ENCODE measurements around the gene ST6GALNAC3.
"Not testable (repeated sequence)": the region's sequence is repeated elsewhere in the genome, so short reads cannot be mapped to it uniquely, and the experiment has no call there.

The ST6GALNAC3 gene

DNA sequence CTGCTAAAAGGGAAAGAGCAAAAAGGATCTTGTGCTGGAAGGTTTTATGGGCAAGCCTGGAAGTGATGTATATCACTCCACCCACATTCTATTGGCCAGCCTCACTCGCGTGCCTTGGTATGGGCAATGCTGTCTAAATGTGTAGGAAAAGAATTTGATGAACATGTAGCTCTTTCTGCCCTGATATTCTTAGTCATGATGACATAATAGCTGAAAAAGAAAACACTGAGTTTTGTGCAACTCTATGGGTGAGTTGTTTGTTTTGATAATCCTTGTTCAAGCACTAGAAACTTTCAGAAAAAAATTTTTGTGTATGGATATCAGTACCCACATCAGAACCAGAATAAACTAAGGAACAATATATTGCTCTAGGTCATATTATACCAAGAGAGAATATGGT lies 561.2 kb downstream of the ST6GALNAC3 start:
- TF ChIP-seq, protein P1, sequence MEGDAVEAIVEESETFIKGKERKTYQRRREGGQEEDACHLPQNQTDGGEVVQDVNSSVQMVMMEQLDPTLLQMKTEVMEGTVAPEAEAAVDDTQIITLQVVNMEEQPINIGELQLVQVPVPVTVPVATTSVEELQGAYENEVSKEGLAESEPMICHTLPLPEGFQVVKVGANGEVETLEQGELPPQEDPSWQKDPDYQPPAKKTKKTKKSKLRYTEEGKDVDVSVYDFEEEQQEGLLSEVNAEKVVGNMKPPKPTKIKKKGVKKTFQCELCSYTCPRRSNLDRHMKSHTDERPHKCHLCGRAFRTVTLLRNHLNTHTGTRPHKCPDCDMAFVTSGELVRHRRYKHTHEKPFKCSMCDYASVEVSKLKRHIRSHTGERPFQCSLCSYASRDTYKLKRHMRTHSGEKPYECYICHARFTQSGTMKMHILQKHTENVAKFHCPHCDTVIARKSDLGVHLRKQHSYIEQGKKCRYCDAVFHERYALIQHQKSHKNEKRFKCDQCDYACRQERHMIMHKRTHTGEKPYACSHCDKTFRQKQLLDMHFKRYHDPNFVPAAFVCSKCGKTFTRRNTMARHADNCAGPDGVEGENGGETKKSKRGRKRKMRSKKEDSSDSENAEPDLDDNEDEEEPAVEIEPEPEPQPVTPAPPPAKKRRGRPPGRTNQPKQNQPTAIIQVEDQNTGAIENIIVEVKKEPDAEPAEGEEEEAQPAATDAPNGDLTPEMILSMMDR (IDR thresholded peaks at IDR 0.05; ENCODE audit: control insufficient read depth, insufficient read depth, low read depth, low read length, missing control alignments), result no peak
- DNase-seq (ENCODE audit: low read depth), result no peak
- H3K4me3 ChIP-seq (ENCODE audit: control insufficient read depth, low read depth, low read length), result no peak overlapping the region

DNA sequence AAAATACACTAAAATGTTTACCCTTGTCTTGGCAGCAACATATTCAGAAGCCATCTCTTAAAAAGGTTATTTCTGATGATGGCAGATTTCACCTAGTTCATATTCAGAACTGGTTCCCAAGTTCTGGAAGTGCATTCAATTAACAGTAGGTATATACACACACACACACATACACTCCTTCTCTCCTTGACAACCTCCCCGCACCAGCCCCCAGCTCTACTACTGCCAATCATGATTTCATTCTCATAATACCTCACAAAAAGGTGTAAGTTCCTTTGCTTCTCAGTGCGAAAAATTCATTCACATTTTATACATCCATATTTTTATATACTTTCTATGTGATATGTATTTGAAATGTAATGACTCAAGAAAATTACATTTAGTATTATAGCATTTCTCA lies 564.6 kb downstream of the ST6GALNAC3 start:
- no peak overlapping the region for H3K4me3 ChIP-seq (ENCODE audit: control insufficient read depth, low read depth, low read length)
- no peak for DNase-seq (ENCODE audit: low read depth)
- TF ChIP-seq, protein P1 (IDR thresholded peaks at IDR 0.05; ENCODE audit: control insufficient read depth, insufficient read depth, low read depth, low read length, missing control alignments), result no peak

GRCh38 chr1:76640092-76640491 lies 565.5 kb downstream of the ST6GALNAC3 start:
- DNase-seq (ENCODE audit: low read depth), result no peak
- no peak overlapping the region for H3K4me3 ChIP-seq (ENCODE audit: control insufficient read depth, low read depth, low read length)
- TF ChIP-seq, protein P1 (IDR thresholded peaks at IDR 0.05; ENCODE audit: control insufficient read depth, insufficient read depth, low read depth, low read length, missing control alignments), result no peak

GRCh38 chr1:76640723-76641122 lies 566.2 kb downstream of the ST6GALNAC3 start:
- TF ChIP-seq, protein P1 (IDR thresholded peaks at IDR 0.05; ENCODE audit: control insufficient read depth, insufficient read depth, low read depth, low read length, missing control alignments), result no peak
- H3K4me3 ChIP-seq (ENCODE audit: control insufficient read depth, low read depth, low read length), result no peak overlapping the region
- DNase-seq (ENCODE audit: low read depth), result no peak

DNA sequence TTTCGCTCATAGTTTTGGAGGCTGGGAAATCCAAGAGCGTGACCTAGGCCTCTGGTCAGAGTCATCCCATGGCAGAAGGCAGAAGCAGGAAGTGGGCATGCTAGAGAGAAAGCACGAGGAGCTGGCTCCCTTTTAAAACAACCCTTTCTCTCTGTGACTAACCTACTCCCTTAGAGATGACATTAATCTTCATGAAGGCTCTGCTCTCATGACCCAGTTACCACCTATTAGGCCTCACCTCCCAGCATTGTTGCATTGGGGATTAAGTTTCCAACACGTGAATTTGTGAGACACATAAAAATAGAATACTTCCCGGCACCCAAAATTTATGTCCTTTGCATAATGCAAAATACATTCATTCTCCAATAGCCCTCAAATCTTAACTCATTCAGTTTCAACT lies 569.6 kb downstream of the ST6GALNAC3 start:
- TF ChIP-seq, protein P1 (IDR thresholded peaks at IDR 0.05; ENCODE audit: control insufficient read depth, insufficient read depth, low read depth, low read length, missing control alignments), result no peak
- DNase-seq (ENCODE audit: low read depth), result no peak
- no peak overlapping the region for H3K4me3 ChIP-seq (ENCODE audit: control insufficient read depth, low read depth, low read length)

DNA sequence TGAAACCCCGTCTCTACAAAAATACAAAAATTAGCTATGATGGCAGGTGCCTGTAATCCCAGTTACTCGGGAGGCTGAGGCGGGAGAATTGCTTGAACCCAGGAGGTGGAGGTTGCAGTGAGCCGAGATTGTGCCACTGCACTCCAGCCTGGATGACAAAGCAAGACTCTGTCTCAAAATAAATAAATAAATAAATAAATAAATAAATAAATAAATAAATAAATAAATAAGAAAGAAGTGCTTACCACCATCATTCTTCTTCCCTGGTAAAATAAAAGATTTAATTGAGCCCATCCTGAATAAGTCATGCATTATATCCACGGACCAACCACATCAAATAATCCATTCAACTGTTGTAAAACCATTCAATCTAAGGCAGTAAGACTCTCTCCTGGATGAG lies 578.3 kb downstream of the ST6GALNAC3 start:
- not testable (repeated sequence) for H3K4me3 ChIP-seq (ENCODE audit: control insufficient read depth, low read depth, low read length); DNase-seq (ENCODE audit: low read depth)

- no peak for DNase-seq (ENCODE audit: low read depth)
- no peak overlapping the region for H3K4me3 ChIP-seq (ENCODE audit: control insufficient read depth, low read depth, low read length)
- TF ChIP-seq, protein P1 (IDR thresholded peaks at IDR 0.05; ENCODE audit: control insufficient read depth, insufficient read depth, low read depth, low read length, missing control alignments), result no peak
Observed at GRCh38 chr1:76657623-76658022, 583.1 kb downstream of the ST6GALNAC3 start.
